Endothelial cell of umbilical vein (primary cell): ENCODE results near the gene NEK2. TPM values are rescaled to one million over a fixed set of nuclear protein-coding genes. Genes with fewer than 3 reads are reported as not detected.
"Not testable (repeated sequence)": the region's sequence is repeated elsewhere in the genome, so short reads cannot be mapped to it uniquely, and the experiment has no call there.

ENCODE experiments used
- BruUV-seq: library from RNA; stranded (reverse); fragments of 400-500 nt; replicated peaks from 2 replicates; lab custom pipeline; 2021; lab: Mats Ljungman, UMichigan
- CTCF ChIA-PET: fragments of 300-600, 350-600 bp; sonication (Branson Sonifier 250); formaldehyde crosslinking; loops from one replicate; lab custom pipeline; 2021; ENCODE audit warnings: antibody characterized with exemption, inconsistent platforms; lab: Charles Lee
- POLR2A ChIA-PET: fragments of 300-600, 350-600 bp; sonication (Branson Sonifier 250); formaldehyde crosslinking; loops from one replicate; lab custom pipeline; 2021; ENCODE audit warnings: antibody characterized with exemption, inconsistent platforms; lab: Charles Lee
- DNase-seq: peaks from one replicate; pipeline ENCODE4 v3.0.0-alpha.2; 2011; ENCODE audit warnings: low read depth, low spot score
- FAIRE-seq: peaks from 2 replicates; lab custom pipeline; 2011; peaks lifted over from hg19 to GRCh38; lab: Jason Lieb, UNC
- H2AFZ ChIP-seq: 2 replicates; pipeline ENCODE4 v1.6.0; 2012; ENCODE audit warnings: low read depth, low read length, control low read depth, inconsistent platforms
- H3K27ac ChIP-seq: 2 replicates; pipeline ENCODE4 v1.5.1; 2011; ENCODE audit warnings: low read depth, mild to moderate bottlenecking, control low read depth, low read length, moderate library complexity; ENCODE audit not compliant: insufficient read depth
- H3K27me3 ChIP-seq, 2 experiments: 2 replicates each; pipeline versions ENCODE4 v1.6.0 to v1.6.1; 2011; ENCODE audit warnings: low read length in 2 of 2, mixed read lengths in 1 of 2; ENCODE audit not compliant: control insufficient read depth in 2 of 2, insufficient read depth in 2 of 2
- H3K36me3 ChIP-seq, 2 experiments: 2 replicates in 1 of 2; 3 replicates in 1 of 2; pipeline ENCODE4 v1.5.1; 2011; ENCODE audit warnings: low read length in 2 of 2, mild to moderate bottlenecking in 1 of 2, moderate library complexity in 1 of 2; ENCODE audit not compliant: control insufficient read depth in 2 of 2, insufficient read depth in 2 of 2; ENCODE audit errors: extremely low read depth in 1 of 2
- H3K4me1 ChIP-seq: 3 replicates; pipeline ENCODE4 v1.5.1; 2011; ENCODE audit warnings: mild to moderate bottlenecking, low read length; ENCODE audit not compliant: control insufficient read depth, insufficient read depth; ENCODE audit errors: extremely low read depth
- H3K4me2 ChIP-seq: 2 replicates; pipeline ENCODE4 v1.6.1; 2011; ENCODE audit warnings: low read length, control low read depth, mixed read lengths; ENCODE audit not compliant: insufficient read depth
- H3K4me3 ChIP-seq, 3 experiments: fragments of 200-600 bp in 1 of 3; sonication (generic), shearing (Covaris generic) in 1 of 3; replicated peaks in 1 of 3; 2 replicates each; pipeline ENCODE4 v1.5.1; 2011 to 2016; ENCODE audit warnings: control low read depth in 3 of 3, low read length in 3 of 3, mild to moderate bottlenecking in 2 of 3, inconsistent platforms in 1 of 3, low read depth in 1 of 3, moderate library complexity in 1 of 3; ENCODE audit not compliant: insufficient read depth in 1 of 3
- H3K79me2 ChIP-seq: 2 replicates; pipeline ENCODE4 v1.6.0; 2012; ENCODE audit warnings: low read length, inconsistent platforms; ENCODE audit not compliant: control insufficient read depth, insufficient read depth
- H3K9ac ChIP-seq: replicated peaks from 2 replicates; pipeline ENCODE3; 2011; ENCODE audit warnings: low read length, control low read depth; ENCODE audit not compliant: insufficient read depth; ENCODE audit errors: extremely low read depth
- H3K9me1 ChIP-seq: replicated peaks from 3 replicates; pipeline ENCODE4 v1.6.0; 2011; ENCODE audit warnings: mild to moderate bottlenecking, low read length; ENCODE audit not compliant: control insufficient read depth, insufficient read depth; ENCODE audit errors: extremely low read depth
- H3K9me3 ChIP-seq: replicated peaks from 2 replicates; pipeline ENCODE4 v1.5.1; 2012; ENCODE audit warnings: low read length, inconsistent platforms; ENCODE audit not compliant: control insufficient read depth, insufficient read depth
- H4K20me1 ChIP-seq: replicated peaks from 2 replicates; pipeline ENCODE3; 2011; ENCODE audit warnings: mild to moderate bottlenecking, low read length; ENCODE audit not compliant: control insufficient read depth, insufficient read depth; ENCODE audit errors: extremely low read depth
- EZH2 ChIP-seq: IDR thresholded peaks from 2 replicates; pipeline ENCODE4 v1.6.1; 2012; ENCODE audit warnings: borderline replicate concordance, low read depth, mild to moderate bottlenecking, moderate library complexity, low read length, inconsistent platforms; ENCODE audit not compliant: severe bottlenecking
- POLR2AphosphoS5 ChIP-seq: IDR thresholded peaks from 2 replicates; pipeline ENCODE4 v1.6.1; 2012; ENCODE audit warnings: low read depth, mild to moderate bottlenecking, control low read depth, low read length, moderate library complexity; ENCODE audit not compliant: insufficient read depth
- dilution Hi-C: fragments of 300-500 bp; cut with MboI; formaldehyde crosslinking; loops from one replicate; pipeline ENCODE4 v1.15.0; 2019; ENCODE audit warnings: low sequenced_read_pairs; ENCODE audit not compliant: extremely low pct_ligation_motif_present
- intact Hi-C: fragments of 100-400 bp; cut with micrococcal nuclease; formaldehyde crosslinking; loops from one replicate; pipeline ENCODE4 v1.10.0; 2022
- polyA plus RNA-seq, 4 experiments: library from polyadenylated mRNA; depleted of rRNA in 3 of 4; stranded (reverse) in 3 of 4; unstranded in 1 of 4; fragments of >200 nt; gene quantifications; 2 replicates each; pipeline versions ENCODE4 v1.2.1 to v1.2.3, GENCODE V29; 2011 to 2012; ENCODE audit warnings: missing spikeins in 1 of 4
- total RNA-seq: library from RNA; stranded (reverse); gene quantifications from 2 replicates; pipeline ENCODE4 v1.2.3, GENCODE V29; 2021

Gene NEK2
- total and polyA plus RNA-seq, 2 donors (not counting 3 experiments of a cell fraction or from before 2014, with no cell fraction given) = 6.6 to 19.0 TPM

GRCh38 chr1:211693911-211694310 lies 18.5 kb upstream of the NEK2 start:
- H3K27me3 ChIP-seq, FAIRE-seq, H3K4me2 ChIP-seq, H3K9me1 ChIP-seq, H3K36me3 ChIP-seq, BruUV-seq, H3K9me3 ChIP-seq, H3K4me1 ChIP-seq, DNase-seq, POLR2A ChIA-PET, H3K79me2 ChIP-seq, H2AFZ ChIP-seq, intact Hi-C loops, H3K4me3 ChIP-seq, dilution Hi-C loops, H3K9ac ChIP-seq, H3K27ac ChIP-seq, H4K20me1 ChIP-seq: not testable (repeated sequence)
- CTCF ChIA-PET = interaction anchor here (1.2 to 1.5 kb wide), 2 partner anchors 13 to 341 kb away, joined by 3 read pairs; partner anchors contain the start of genes DTL and INTS7

GRCh38 chr1:211688421-211688820 lies 13.0 kb upstream of the NEK2 start:
- FAIRE-seq (no peak), DNase-seq (no peak)
- H3K4me3 ChIP-seq = no peak overlapping the region
- peaks cover 0 to 6% of the 10 kb centered on the region in 2 experiments for H3K27me3 ChIP-seq
- H3K79me2 ChIP-seq = no peaks in the 10 kb centered on the region
- dilution Hi-C loops (no loop called here), intact Hi-C loops (no loop called here)
- H3K27ac ChIP-seq = no peak overlapping the region
- no peak overlapping the region for H2AFZ ChIP-seq
- no peak overlapping the region for H3K9ac ChIP-seq
- no peaks in the 10 kb centered on the region for H3K36me3 ChIP-seq
- no peak overlapping the region for H3K4me2 ChIP-seq
- no TSS peak for BruUV-seq
- POLR2A ChIA-PET = no interaction called here
- no peaks in the 10 kb centered on the region for H3K9me3 ChIP-seq
- H4K20me1 ChIP-seq = no peaks in the 10 kb centered on the region
- TF ChIP-seq EZH2 (no peak), POLR2AphosphoS5 (no peak)
- no peaks in the 10 kb centered on the region for H3K4me1 ChIP-seq
- CTCF ChIA-PET = interaction anchor here (1.4 kb wide), 1 partner anchor 10 kb away, joined by 3 read pairs; no protein-coding TSS in a partner anchor
- H3K9me1 ChIP-seq = no peaks in the 10 kb centered on the region
